Measurements from ENCODE around the gene OSBPL3. TPM values are rescaled to one million over a fixed set of nuclear protein-coding genes. Genes with fewer than 3 reads are reported as not detected.

Gene OSBPL3
- total and polyA plus RNA-seq, 2 donors (not counting 1 experiment from before 2014, with no cell fraction given): 22.7 to 70.2 TPM

DNA sequence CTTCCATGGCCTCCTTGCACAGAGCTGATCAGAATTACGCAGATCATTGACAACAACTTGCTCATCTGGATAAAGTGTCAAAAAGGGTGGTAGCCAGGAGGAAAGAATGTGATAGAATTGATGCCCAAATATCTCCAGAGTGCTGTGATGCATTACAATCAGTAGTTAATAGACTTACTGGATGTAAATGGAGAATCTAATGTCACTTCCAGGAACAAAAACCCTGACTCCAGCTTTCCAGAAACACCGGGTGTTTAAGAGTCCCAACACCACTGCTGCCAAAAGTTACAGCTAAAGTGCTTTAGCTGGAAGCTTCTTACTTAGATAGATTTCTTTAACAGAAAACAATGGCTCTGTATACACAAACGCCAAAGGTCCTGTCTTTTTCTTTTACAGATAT is 25.7 kb upstream of the OSBPL3 start:
- H2AFZ ChIP-seq (ENCODE audit: low read length): no peak overlapping the region
- no peak for TF ChIP-seq EZH2 (IDR thresholded peaks at IDR 0.05; ENCODE audit: low read length, missing control alignments)
- TF ChIP-seq, protein P1, sequence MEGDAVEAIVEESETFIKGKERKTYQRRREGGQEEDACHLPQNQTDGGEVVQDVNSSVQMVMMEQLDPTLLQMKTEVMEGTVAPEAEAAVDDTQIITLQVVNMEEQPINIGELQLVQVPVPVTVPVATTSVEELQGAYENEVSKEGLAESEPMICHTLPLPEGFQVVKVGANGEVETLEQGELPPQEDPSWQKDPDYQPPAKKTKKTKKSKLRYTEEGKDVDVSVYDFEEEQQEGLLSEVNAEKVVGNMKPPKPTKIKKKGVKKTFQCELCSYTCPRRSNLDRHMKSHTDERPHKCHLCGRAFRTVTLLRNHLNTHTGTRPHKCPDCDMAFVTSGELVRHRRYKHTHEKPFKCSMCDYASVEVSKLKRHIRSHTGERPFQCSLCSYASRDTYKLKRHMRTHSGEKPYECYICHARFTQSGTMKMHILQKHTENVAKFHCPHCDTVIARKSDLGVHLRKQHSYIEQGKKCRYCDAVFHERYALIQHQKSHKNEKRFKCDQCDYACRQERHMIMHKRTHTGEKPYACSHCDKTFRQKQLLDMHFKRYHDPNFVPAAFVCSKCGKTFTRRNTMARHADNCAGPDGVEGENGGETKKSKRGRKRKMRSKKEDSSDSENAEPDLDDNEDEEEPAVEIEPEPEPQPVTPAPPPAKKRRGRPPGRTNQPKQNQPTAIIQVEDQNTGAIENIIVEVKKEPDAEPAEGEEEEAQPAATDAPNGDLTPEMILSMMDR (conservative IDR thresholded peaks at IDR 0.05 in 1 of 2, IDR thresholded peaks at IDR 0.05 in 1 of 2; ENCODE audit: low read depth in 1 of 2, low read length in 2 of 2): no peak
- H3K9ac ChIP-seq (ENCODE audit: insufficient read depth, low read length): no peak overlapping the region
- H3K9me3 ChIP-seq (ENCODE audit: control insufficient read depth, insufficient read depth, low read depth, low read length): no peaks in the 10 kb centered on the region
- no peaks in the 10 kb centered on the region for H4K20me1 ChIP-seq (ENCODE audit: control insufficient read depth, extremely low read depth, insufficient read depth, low read length)
- H3K36me3 ChIP-seq (ENCODE audit: control insufficient read depth, insufficient read depth, low read length): no peaks in the 10 kb centered on the region
- no peaks in the 10 kb centered on the region for H3K27me3 ChIP-seq (ENCODE audit: control insufficient read depth, insufficient read depth, low read length)
- H3K4me1 ChIP-seq (ENCODE audit: control insufficient read depth, extremely low read depth, insufficient read depth, low read length): no peaks in the 10 kb centered on the region
- H3K4me3 ChIP-seq (replicated peaks in 1 of 4; ENCODE audit: control extremely low read depth in 1 of 4, insufficient read depth in 1 of 4, low read depth in 3 of 4, low read length in 4 of 4): no peak overlapping the region
- no peak for DNase-seq (ENCODE audit: low read depth in 2 of 2)
- H3K79me2 ChIP-seq (ENCODE audit: control insufficient read depth, insufficient read depth, low read length): no peaks in the 10 kb centered on the region
- H3K4me2 ChIP-seq (ENCODE audit: extremely low read depth, insufficient read depth, low read length): no peak overlapping the region
- no peak overlapping the region for H3K27ac ChIP-seq (ENCODE audit: insufficient read depth, low read length)

GRCh38 chr7:25002786-25003185 is 22.8 kb upstream of the OSBPL3 start:
- TF ChIP-seq, protein P1 (conservative IDR thresholded peaks at IDR 0.05 in 1 of 2, IDR thresholded peaks at IDR 0.05 in 1 of 2; ENCODE audit: low read depth in 1 of 2, low read length in 2 of 2): no peak
- no peak for TF ChIP-seq EZH2 (IDR thresholded peaks at IDR 0.05; ENCODE audit: low read length, missing control alignments)
- Histone ChIP-seq H3K79me2 (ENCODE audit: control insufficient read depth, insufficient read depth, low read length) (no peaks in the 10 kb centered on the region), H3K4me1 (ENCODE audit: control insufficient read depth, extremely low read depth, insufficient read depth, low read length) (no peaks in the 10 kb centered on the region), H3K27ac (ENCODE audit: insufficient read depth, low read length) (no peak overlapping the region), H3K27me3 (ENCODE audit: control insufficient read depth, insufficient read depth, low read length) (no peaks in the 10 kb centered on the region), H3K9me3 (ENCODE audit: control insufficient read depth, insufficient read depth, low read depth, low read length) (no peaks in the 10 kb centered on the region), H3K9ac (ENCODE audit: insufficient read depth, low read length) (no peak overlapping the region), H2AFZ (ENCODE audit: low read length) (no peak overlapping the region), H3K36me3 (ENCODE audit: control insufficient read depth, insufficient read depth, low read length) (no peaks in the 10 kb centered on the region), H4K20me1 (ENCODE audit: control insufficient read depth, extremely low read depth, insufficient read depth, low read length) (no peaks in the 10 kb centered on the region), H3K4me3 (replicated peaks in 1 of 4; ENCODE audit: control extremely low read depth in 1 of 4, insufficient read depth in 1 of 4, low read depth in 3 of 4, low read length in 4 of 4) (no peak overlapping the region), H3K4me2 (ENCODE audit: extremely low read depth, insufficient read depth, low read length) (no peak overlapping the region)
- DNase-seq (ENCODE audit: low read depth in 2 of 2): no peak

- no peak overlapping the region for H2AFZ ChIP-seq (ENCODE audit: low read length)
Measured at GRCh38 chr7:24995466-24995865, 15.5 kb upstream of the OSBPL3 start.

More at GRCh38 chr7:24995466-24995865, 15.5 kb upstream of the OSBPL3 start:
- no peak for TF ChIP-seq EZH2 (IDR thresholded peaks at IDR 0.05; ENCODE audit: low read length, missing control alignments)
- TF ChIP-seq, protein P1 (conservative IDR thresholded peaks at IDR 0.05 in 1 of 2, IDR thresholded peaks at IDR 0.05 in 1 of 2; ENCODE audit: low read depth in 1 of 2, low read length in 2 of 2): no peak
- no peak overlapping the region for H3K27ac ChIP-seq (ENCODE audit: insufficient read depth, low read length)
- H3K36me3 ChIP-seq (ENCODE audit: control insufficient read depth, insufficient read depth, low read length): no peaks in the 10 kb centered on the region
- H3K4me2 ChIP-seq (ENCODE audit: extremely low read depth, insufficient read depth, low read length): no peak overlapping the region
- H3K9me3 ChIP-seq (ENCODE audit: control insufficient read depth, insufficient read depth, low read depth, low read length): no peaks in the 10 kb centered on the region
- no peak overlapping the region for H3K9ac ChIP-seq (ENCODE audit: insufficient read depth, low read length)
- H3K79me2 ChIP-seq (ENCODE audit: control insufficient read depth, insufficient read depth, low read length): no peaks in the 10 kb centered on the region
- no peaks in the 10 kb centered on the region for H3K27me3 ChIP-seq (ENCODE audit: control insufficient read depth, insufficient read depth, low read length)
- H3K4me1 ChIP-seq (ENCODE audit: control insufficient read depth, extremely low read depth, insufficient read depth, low read length): no peaks in the 10 kb centered on the region
- H4K20me1 ChIP-seq (ENCODE audit: control insufficient read depth, extremely low read depth, insufficient read depth, low read length): no peaks in the 10 kb centered on the region
- H3K4me3 ChIP-seq (replicated peaks in 1 of 4; ENCODE audit: control extremely low read depth in 1 of 4, insufficient read depth in 1 of 4, low read depth in 3 of 4, low read length in 4 of 4): no peak overlapping the region
- no peak for DNase-seq (ENCODE audit: low read depth in 2 of 2)

Measured in fibroblast of lung (primary cell).